ENCODE results near the gene PTPN22.

PTPN22 gene

GRCh38 chr1:113818578-113818977, 52.9 kb downstream of the PTPN22 start:
- H3K79me2 ChIP-seq (ENCODE audit: insufficient read depth, low read length) = no peaks in the 10 kb centered on the region
- H3K27me3 ChIP-seq (ENCODE audit: low read length) = no peaks in the 10 kb centered on the region
- TF ChIP-seq CTCF (IDR thresholded peaks at IDR 0.05; ENCODE audit: insufficient read depth, low read length, poor library complexity, severe bottlenecking) (no peak), EZH2phosphoT487 (conservative IDR thresholded peaks at IDR 0.05; ENCODE audit: low read length) (no peak)
- peaks cover 21% of the 10 kb centered on the region for H3F3A ChIP-seq (ENCODE audit: insufficient read depth)
- H3K9me3 ChIP-seq (ENCODE audit: insufficient read depth, low read length) = no peaks in the 10 kb centered on the region
- no peak overlapping the region for H3K4me2 ChIP-seq (ENCODE audit: low read depth, low read length, poor library complexity, severe bottlenecking)
- no peak overlapping the region for H3K4me3 ChIP-seq (ENCODE audit: insufficient read depth, low read length, poor library complexity, severe bottlenecking)
- H4K20me1 ChIP-seq (ENCODE audit: low read depth, low read length) = no peaks in the 10 kb centered on the region
- H3K9ac ChIP-seq (ENCODE audit: low read length) = no peak overlapping the region
- H3K36me3 ChIP-seq (ENCODE audit: low read length) = peaks cover 20% of the 10 kb centered on the region; the same call in 1 of the 2 replicates
- H3K27ac ChIP-seq (ENCODE audit: low read depth, low read length) = no peak overlapping the region
- H2AFZ ChIP-seq (ENCODE audit: low read depth, low read length, severe bottlenecking) = no peak overlapping the region
- H3K9me2 ChIP-seq (replicated peaks; ENCODE audit: insufficient read depth, low read length) = no peaks in the 10 kb centered on the region

- H3K4me3 ChIP-seq (ENCODE audit: insufficient read depth, low read length, poor library complexity, severe bottlenecking) = peak overlapping the region; percentile 55
- no peaks in the 10 kb centered on the region for H3K9me2 ChIP-seq (replicated peaks; ENCODE audit: insufficient read depth, low read length)
- peaks cover 29% of the 10 kb centered on the region for H3F3A ChIP-seq (ENCODE audit: insufficient read depth)
- H3K36me3 ChIP-seq (ENCODE audit: low read length) = peaks cover 10% of the 10 kb centered on the region; the same call in 1 of the 2 replicates
- H4K20me1 ChIP-seq (ENCODE audit: low read depth, low read length) = no peaks in the 10 kb centered on the region
- no peaks in the 10 kb centered on the region for H3K9me3 ChIP-seq (ENCODE audit: insufficient read depth, low read length)
- H3K79me2 ChIP-seq (ENCODE audit: insufficient read depth, low read length) = peaks cover 36% of the 10 kb centered on the region
- H3K4me2 ChIP-seq (ENCODE audit: low read depth, low read length, poor library complexity, severe bottlenecking) = peak overlapping the region; percentile 97
- H3K27ac ChIP-seq (ENCODE audit: low read depth, low read length) = peak overlapping the region; percentile 96
- peak overlapping the region; percentile 76 for H3K9ac ChIP-seq (ENCODE audit: low read length)
- H3K27me3 ChIP-seq (ENCODE audit: low read length) = no peaks in the 10 kb centered on the region
- TF ChIP-seq EZH2phosphoT487 (conservative IDR thresholded peaks at IDR 0.05; ENCODE audit: low read length) (no peak), CTCF (IDR thresholded peaks at IDR 0.05; ENCODE audit: insufficient read depth, low read length, poor library complexity, severe bottlenecking) (no peak)
- H2AFZ ChIP-seq (ENCODE audit: low read depth, low read length, severe bottlenecking) = peak overlapping the region; percentile 69
These were observed 58.3 kb downstream of the PTPN22 start for GRCh38 chr1:113813218-113813617.

- peaks cover 41% of the 10 kb centered on the region for H3K79me2 ChIP-seq (ENCODE audit: insufficient read depth, low read length)
- H3K9me3 ChIP-seq (ENCODE audit: insufficient read depth, low read length) = no peaks in the 10 kb centered on the region
- H3K27ac ChIP-seq (ENCODE audit: low read depth, low read length) = peak overlapping the region; percentile 96
- no peaks in the 10 kb centered on the region for H3K9me2 ChIP-seq (replicated peaks; ENCODE audit: insufficient read depth, low read length)
- peak overlapping the region; percentile 55 for H3K4me3 ChIP-seq (ENCODE audit: insufficient read depth, low read length, poor library complexity, severe bottlenecking)
- TF ChIP-seq CTCF (IDR thresholded peaks at IDR 0.05; ENCODE audit: insufficient read depth, low read length, poor library complexity, severe bottlenecking) (no peak), EZH2phosphoT487 (conservative IDR thresholded peaks at IDR 0.05; ENCODE audit: low read length) (no peak)
- H3K9ac ChIP-seq (ENCODE audit: low read length) = peak overlapping the region; percentile 76
- peaks cover 10% of the 10 kb centered on the region; the same call in 1 of the 2 replicates for H3K36me3 ChIP-seq (ENCODE audit: low read length)
- H3K27me3 ChIP-seq (ENCODE audit: low read length) = no peaks in the 10 kb centered on the region
- H3F3A ChIP-seq (ENCODE audit: insufficient read depth) = peaks cover 29% of the 10 kb centered on the region
- H3K4me2 ChIP-seq (ENCODE audit: low read depth, low read length, poor library complexity, severe bottlenecking) = peak overlapping the region; percentile 97
- H2AFZ ChIP-seq (ENCODE audit: low read depth, low read length, severe bottlenecking) = peak overlapping the region; percentile 69
- H4K20me1 ChIP-seq (ENCODE audit: low read depth, low read length) = no peaks in the 10 kb centered on the region
These were observed 58.8 kb downstream of the PTPN22 start for GRCh38 chr1:113812661-113813135.

All from SU-DHL-6 (cell line).